Upper lobe of left lung (tissue), 6 donors: Measurements from ENCODE around the gene TAF8. TPM values are rescaled to one million over a fixed set of nuclear protein-coding genes. Genes with fewer than 3 reads are reported as not detected.

ENCODE experiments used
- ATAC-seq, 2 donors: fragments of 200-7000 bp; cut with Tn5 transposase; one replicate each; pipeline ENCODE4 v1.9.1; 2022; ENCODE audit warnings: mild to moderate bottlenecking in 2 of 2, moderate library complexity in 2 of 2; ENCODE audit not compliant: low FRiP score in 2 of 2
- DNase-seq, 2 donors: peaks; one replicate each; pipeline ENCODE4 v3.0.0-alpha.2; 2019 to 2020
- H3K27ac ChIP-seq, 4 donors: fragments of 200-600 bp; sonication (generic); one replicate each; pipeline ENCODE4 v1.5.1; 2016 to 2019
- H3K27me3 ChIP-seq, 4 donors: fragments of 200-600 bp; sonication (generic); one replicate each; pipeline ENCODE4 v1.5.1; 2017 to 2019
- H3K36me3 ChIP-seq, 4 donors: fragments of 200-600 bp; sonication (generic); one replicate each; pipeline ENCODE4 v1.5.1; 2016 to 2019
- H3K4me1 ChIP-seq, 4 donors: fragments of 200-600 bp; sonication (generic); one replicate each; pipeline ENCODE4 v1.5.1; 2018 to 2019
- H3K4me3 ChIP-seq, 4 donors: fragments of 200-600 bp; sonication (generic); one replicate each; pipeline ENCODE4 v1.5.1; 2017 to 2019; ENCODE audit warnings: mild to moderate bottlenecking in 2 of 4, moderate library complexity in 1 of 4
- H3K9me3 ChIP-seq, 4 donors: fragments of 200-600 bp; sonication (generic); one replicate each; pipeline ENCODE4 v1.5.1; 2018 to 2019
- EP300 ChIP-seq, 4 donors: sonication (generic); formaldehyde crosslinking; IDR thresholded peaks; one replicate each; pipeline ENCODE4 v1.5.1; 2017; ENCODE audit warnings: antibody characterized with exemption in 4 of 4, control low read depth in 2 of 4
- POLR2A ChIP-seq, 4 donors: fragments of 450-650 bp; IDR thresholded peaks; one replicate each; pipeline ENCODE4 v1.5.1; 2016 to 2017; ENCODE audit warnings: antibody characterized with exemption in 4 of 4, mild to moderate bottlenecking in 2 of 4
- POLR2AphosphoS5 ChIP-seq, 2 donors: sonication (generic); formaldehyde crosslinking; IDR thresholded peaks; one replicate each; pipeline ENCODE4 v1.5.1; 2017; ENCODE audit warnings: antibody characterized with exemption in 2 of 2
- WGBS, 2 donors: methylation state at CpG; one replicate each; pipeline ENCODE4 v1.1.5; 2017 to 2018; 5-methylcytosine and 5-hydroxymethylcytosine counted together
- total RNA-seq, 6 donors: library from RNA; depleted of rRNA in 4 of 6; stranded (reverse); fragments of >200 nt in 4 of 6; gene quantifications; one replicate each; pipeline versions ENCODE4 v1.1.0 to v1.2.1, GENCODE V29; 2016 to 2021
- TF ChIP-seq, protein P1 (sequence below), 6 experiments: fragments of 450-650 bp in 4 of 6; fragments of 200-600 bp in 2 of 6; sonication (generic) in 2 of 6; IDR thresholded peaks; one replicate each; pipeline ENCODE4 v1.5.1; 2016 to 2019; ENCODE audit warnings: antibody characterized with exemption in 6 of 6
- donor health status: DM: no; HTN: no; CAD: no; lungs with moderate emphysema.
- donor health status: DM: no; HTN: yes; CAD: no; lungs with severe emphysema.

Gene TAF8
- total RNA-seq, 6 donors from 2014 or later, result 23.0 to 67.1 (median 34.4) TPM

DNA sequence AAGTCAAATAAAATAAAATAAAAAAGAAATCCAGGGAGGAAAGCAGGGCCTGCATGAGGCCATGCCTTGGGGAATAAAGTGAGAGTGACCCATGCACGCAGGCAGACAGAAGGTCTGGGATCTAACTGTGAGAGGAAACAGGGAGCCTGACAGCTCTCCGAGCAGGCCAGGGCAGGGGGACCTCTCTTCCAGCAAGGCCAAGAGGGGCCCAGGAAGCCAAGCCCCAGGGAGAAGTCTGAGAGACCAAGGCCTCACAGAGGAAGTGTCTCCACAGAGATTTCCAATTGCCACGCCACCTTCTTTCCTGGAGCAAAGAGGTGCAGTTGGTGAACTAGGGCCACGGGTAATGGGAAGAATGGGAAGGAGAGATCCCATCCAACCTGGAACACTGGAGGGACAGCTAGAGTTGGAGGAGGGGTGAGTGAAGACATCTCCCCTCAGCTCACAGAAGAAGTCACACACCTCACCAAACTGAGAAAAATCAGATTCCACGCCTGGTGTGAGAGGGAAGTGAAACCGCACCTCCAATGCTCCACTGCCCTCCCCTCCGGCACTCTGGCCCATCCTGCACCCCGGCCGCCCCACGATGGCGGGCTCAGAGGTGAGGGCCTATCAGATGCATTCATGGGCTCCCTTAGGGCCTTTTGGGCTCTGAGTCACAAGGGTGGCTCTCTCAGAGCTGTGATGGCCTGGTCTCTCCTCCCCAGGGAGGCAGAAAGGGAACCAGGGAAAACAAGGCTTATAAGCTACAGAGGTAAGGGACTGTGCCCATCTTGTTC lies 25.1 kb upstream of the TAF8 start:
- no peaks in the 10 kb centered on the region for H3K27me3 ChIP-seq
- no peak overlapping the region for H3K4me3 ChIP-seq
- DNase-seq, result peak in 1 of 2 donors; percentile 70
- H3K27ac ChIP-seq, result peak overlapping the region in 1 of 4 donors; percentile 9
- H3K9me3 ChIP-seq, result no peaks in the 10 kb centered on the region
- H3K4me1 ChIP-seq, result peaks cover 37 to 73% (median 53%) of the 10 kb centered on the region in 4 donors
- 86% methylated on average over 11 of the region's 11 CpGs for WGBS, 2 donors
- peaks cover 0 to 16% (median 9%) of the 10 kb centered on the region in 4 donors for H3K36me3 ChIP-seq
- TF ChIP-seq POLR2A (IDR thresholded peaks at IDR 0.05) (no peak), EP300 (IDR thresholded peaks at IDR 0.05) (no peak), POLR2AphosphoS5 (IDR thresholded peaks at IDR 0.05) (no peak)
- TF ChIP-seq, protein P1, sequence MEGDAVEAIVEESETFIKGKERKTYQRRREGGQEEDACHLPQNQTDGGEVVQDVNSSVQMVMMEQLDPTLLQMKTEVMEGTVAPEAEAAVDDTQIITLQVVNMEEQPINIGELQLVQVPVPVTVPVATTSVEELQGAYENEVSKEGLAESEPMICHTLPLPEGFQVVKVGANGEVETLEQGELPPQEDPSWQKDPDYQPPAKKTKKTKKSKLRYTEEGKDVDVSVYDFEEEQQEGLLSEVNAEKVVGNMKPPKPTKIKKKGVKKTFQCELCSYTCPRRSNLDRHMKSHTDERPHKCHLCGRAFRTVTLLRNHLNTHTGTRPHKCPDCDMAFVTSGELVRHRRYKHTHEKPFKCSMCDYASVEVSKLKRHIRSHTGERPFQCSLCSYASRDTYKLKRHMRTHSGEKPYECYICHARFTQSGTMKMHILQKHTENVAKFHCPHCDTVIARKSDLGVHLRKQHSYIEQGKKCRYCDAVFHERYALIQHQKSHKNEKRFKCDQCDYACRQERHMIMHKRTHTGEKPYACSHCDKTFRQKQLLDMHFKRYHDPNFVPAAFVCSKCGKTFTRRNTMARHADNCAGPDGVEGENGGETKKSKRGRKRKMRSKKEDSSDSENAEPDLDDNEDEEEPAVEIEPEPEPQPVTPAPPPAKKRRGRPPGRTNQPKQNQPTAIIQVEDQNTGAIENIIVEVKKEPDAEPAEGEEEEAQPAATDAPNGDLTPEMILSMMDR (IDR thresholded peaks at IDR 0.05), result no peak
- ATAC-seq, result no peak

DNA sequence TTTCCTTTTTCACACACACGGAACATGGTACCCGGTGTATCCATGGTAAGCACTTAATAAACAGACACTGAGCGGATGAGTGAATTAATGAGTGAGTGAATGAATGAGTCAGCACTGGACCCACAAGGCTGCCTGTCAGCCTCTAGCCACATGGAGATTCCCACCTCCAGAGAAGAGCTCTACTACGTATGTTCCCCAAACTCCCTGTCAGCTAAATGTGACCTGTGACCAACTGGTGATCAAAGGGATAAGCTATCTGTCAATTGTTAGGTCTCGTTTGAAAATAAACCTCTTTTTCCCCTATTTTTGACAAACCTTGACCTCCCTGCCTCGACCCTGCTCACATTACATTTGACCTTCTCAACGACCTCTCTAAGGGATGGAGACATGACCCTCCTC lies 24.5 kb upstream of the TAF8 start:
- Histone ChIP-seq H3K36me3 (peaks cover 0 to 16% (median 9%) of the 10 kb centered on the region in 4 donors), H3K27ac (peak overlapping the region in 2 of 4 donors; percentile 19 to 80), H3K4me1 (peaks cover 43 to 79% (median 58%) of the 10 kb centered on the region in 4 donors), H3K4me3 (no peak overlapping the region), H3K9me3 (no peaks in the 10 kb centered on the region), H3K27me3 (no peaks in the 10 kb centered on the region)
- TF ChIP-seq, protein P1 (IDR thresholded peaks at IDR 0.05), result no peak
- no peak for TF ChIP-seq EP300 (IDR thresholded peaks at IDR 0.05)
- ATAC-seq (no peak), DNase-seq (no peak)
- 78 to 81% methylated on average over 7 of the region's 7 CpGs for WGBS, 2 donors

DNA sequence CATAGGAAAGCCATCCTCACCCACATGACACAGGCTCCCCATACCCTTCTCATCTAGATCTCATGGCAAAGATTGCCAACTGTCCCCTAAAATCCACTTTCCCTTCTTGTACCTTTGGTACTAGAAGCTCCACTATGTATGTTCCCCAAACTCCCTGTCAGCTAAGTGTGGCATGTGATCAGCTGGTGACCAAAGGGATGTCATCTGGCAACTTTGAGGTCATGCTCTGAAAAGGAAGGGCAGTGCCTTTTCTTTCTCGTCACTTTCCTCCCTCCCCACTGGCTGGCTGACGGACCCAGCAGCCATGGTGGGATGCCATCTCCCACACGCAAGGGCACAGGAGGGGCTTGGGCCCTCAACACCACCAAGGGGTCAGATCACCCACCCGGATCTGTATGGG lies 23.8 kb upstream of the TAF8 start:
- Histone ChIP-seq H3K4me3 (no peak overlapping the region), H3K27ac (peak overlapping the region in 3 of 4 donors; percentile 19 to 80 (median 61)), H3K27me3 (no peaks in the 10 kb centered on the region), H3K4me1 (peaks cover 50 to 83% (median 63%) of the 10 kb centered on the region in 4 donors), H3K36me3 (peaks cover 0 to 16% (median 9%) of the 10 kb centered on the region in 4 donors), H3K9me3 (no peaks in the 10 kb centered on the region)
- DNase-seq (no peak), ATAC-seq (no peak)
- 29 to 81% methylated on average over 2 to 4 of the region's 4 CpGs for WGBS, 2 donors
- TF ChIP-seq, protein P1 (IDR thresholded peaks at IDR 0.05), result no peak
- TF ChIP-seq POLR2AphosphoS5 (IDR thresholded peaks at IDR 0.05) (no peak), POLR2A (IDR thresholded peaks at IDR 0.05) (no peak), EP300 (IDR thresholded peaks at IDR 0.05) (no peak)

DNA sequence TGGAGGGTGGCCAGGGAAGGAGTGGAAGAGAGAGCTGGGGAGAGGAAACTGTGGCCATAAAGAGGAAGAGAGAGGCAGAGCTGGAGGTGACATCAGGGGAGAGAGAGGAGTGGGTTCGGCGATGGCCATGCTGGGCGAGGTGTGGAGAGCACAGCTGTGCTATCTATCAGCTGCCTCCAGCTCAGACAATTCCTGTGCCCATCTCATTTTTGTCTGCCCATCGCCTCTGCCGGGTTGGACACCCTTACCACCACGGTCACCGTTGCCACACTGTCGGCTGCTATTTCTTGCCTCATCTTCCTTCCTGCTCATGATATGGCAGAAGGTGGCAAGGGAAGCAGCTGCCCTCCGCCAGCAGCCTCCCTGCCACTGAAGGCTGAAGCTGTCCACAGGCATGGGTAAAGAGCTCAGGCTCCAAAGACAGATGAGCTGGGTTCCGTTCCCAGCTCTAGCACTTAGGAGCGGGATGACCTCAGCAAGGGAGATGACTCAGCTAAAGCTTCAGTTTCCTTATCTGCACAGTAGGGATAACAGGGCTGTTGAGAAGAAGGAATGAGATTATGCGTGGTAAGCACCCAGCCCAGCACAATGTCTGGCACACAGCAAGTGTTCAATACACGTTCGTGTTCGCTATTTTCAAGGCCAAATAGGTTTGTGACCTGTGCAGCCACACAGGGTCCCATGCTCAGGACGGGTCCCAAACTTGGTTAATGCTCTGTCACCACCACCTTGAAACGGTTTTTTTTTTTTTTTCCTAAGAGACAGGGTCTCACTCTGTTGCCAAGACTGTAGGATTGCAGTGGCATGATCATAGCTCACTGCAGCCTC lies 21.9 kb upstream of the TAF8 start:
- DNase-seq (peak in 1 of 2 donors; percentile 59), ATAC-seq (peak; percentile 54 to 84)
- WGBS, 2 donors, result 53 to 70% methylated on average over 12 to 17 of the region's 17 CpGs
- Histone ChIP-seq H3K27me3 (no peaks in the 10 kb centered on the region), H3K9me3 (no peaks in the 10 kb centered on the region), H3K4me3 (peak overlapping the region in 1 of 4 donors; percentile 13), H3K4me1 (peaks cover 53 to 78% (median 62%) of the 10 kb centered on the region in 4 donors), H3K27ac (peak overlapping the region; percentile 57 to 81 (median 80)), H3K36me3 (peaks cover 0 to 22% (median 5%) of the 10 kb centered on the region in 4 donors)
- TF ChIP-seq, protein P1 (IDR thresholded peaks at IDR 0.05), result no peak
- TF ChIP-seq POLR2A (IDR thresholded peaks at IDR 0.05) (peak in 1 of 4 donors; percentile 26), POLR2AphosphoS5 (IDR thresholded peaks at IDR 0.05) (peak in 1 of 2 donors; percentile 26), EP300 (IDR thresholded peaks at IDR 0.05) (no peak)
